Left ventricle myocardium inferior (tissue), 1 donor: ENCODE results near the gene TMPRSS3. TPM values are rescaled to one million over a fixed set of nuclear protein-coding genes. Genes with fewer than 3 reads are reported as not detected.
"Not testable (repeated sequence)": the region's sequence is repeated elsewhere in the genome, so short reads cannot be mapped to it uniquely, and the experiment has no call there.

Source experiments
- DNase-seq: peaks from one replicate; pipeline ENCODE4 v3.0.0-alpha.2; 2020
- H3K27ac ChIP-seq: fragments of 200-600 bp; replicated peaks from 2 replicates; pipeline ENCODE4 v1.8.0; 2021
- H3K27me3 ChIP-seq: fragments of 200-600 bp; 2 replicates; pipeline ENCODE4 v1.8.0; 2021; ENCODE audit warnings: low read depth
- H3K36me3 ChIP-seq: fragments of 200-600 bp; 2 replicates; pipeline ENCODE4 v1.8.0; 2021
- H3K4me1 ChIP-seq: fragments of 200-600 bp; 2 replicates; pipeline ENCODE4 v1.8.0; 2021
- H3K4me3 ChIP-seq: fragments of 200-600 bp; 2 replicates; pipeline ENCODE4 v1.8.0; 2021; ENCODE audit warnings: mild to moderate bottlenecking, moderate library complexity
- H3K9me3 ChIP-seq: fragments of 200-600 bp; replicated peaks from 2 replicates; pipeline ENCODE4 v1.8.0; 2021
- intact Hi-C: fragments of 100-400 bp; cut with micrococcal nuclease; formaldehyde crosslinking; loops from one replicate; pipeline ENCODE4 v1.11.0; 2022
- total RNA-seq: library from RNA; stranded (reverse); fragmentation: NEBNext Ultra II Directional; extraction: Animal tissue kit (Norgen Biotek cat#: 25700); gene quantifications from one replicate; pipeline ENCODE4 v1.2.1, GENCODE V29; 2021
- TF ChIP-seq, protein P1 (sequence below): fragments of 200-600 bp; IDR thresholded peaks from 2 replicates; pipeline ENCODE4 v1.8.0; 2021; ENCODE audit warnings: antibody characterized with exemption, mild to moderate bottlenecking, borderline replicate concordance
- donor health status: DM: no; HTN: yes; CAD: no; lungs with severe emphysema.

The TMPRSS3 gene
- total RNA-seq, 1 donor from 2014 or later, result not detected

DNA sequence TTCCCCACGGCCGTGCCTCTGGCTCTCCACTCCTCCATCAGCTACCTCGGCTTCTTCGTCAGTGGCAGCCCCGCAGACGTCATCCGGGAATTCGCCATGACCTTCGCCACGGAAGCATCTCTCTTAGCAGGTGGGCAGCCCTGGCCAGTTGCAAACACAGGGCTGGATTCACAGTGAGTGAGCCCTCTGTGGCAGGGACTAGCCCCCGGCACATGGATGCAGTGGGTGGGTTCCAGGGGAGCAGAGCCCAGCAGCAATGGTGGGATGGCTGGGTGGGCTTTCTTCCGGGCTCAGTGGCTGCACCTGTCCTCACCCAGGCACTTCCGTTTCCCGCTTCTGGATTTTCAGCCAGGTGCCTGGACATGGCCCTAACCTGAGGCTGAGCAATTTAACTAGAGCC lies 17.2 kb upstream of the TMPRSS3 start:
- Histone ChIP-seq H3K4me1 (no peaks in the 10 kb centered on the region), H3K27me3 (peaks cover 93% of the 10 kb centered on the region), H3K9me3 (no peaks in the 10 kb centered on the region), H3K36me3 (no peaks in the 10 kb centered on the region), H3K27ac (no peak overlapping the region), H3K4me3 (no peak overlapping the region)
- no peak for DNase-seq
- intact Hi-C loops, result no loop called here
- TF ChIP-seq, protein P1, sequence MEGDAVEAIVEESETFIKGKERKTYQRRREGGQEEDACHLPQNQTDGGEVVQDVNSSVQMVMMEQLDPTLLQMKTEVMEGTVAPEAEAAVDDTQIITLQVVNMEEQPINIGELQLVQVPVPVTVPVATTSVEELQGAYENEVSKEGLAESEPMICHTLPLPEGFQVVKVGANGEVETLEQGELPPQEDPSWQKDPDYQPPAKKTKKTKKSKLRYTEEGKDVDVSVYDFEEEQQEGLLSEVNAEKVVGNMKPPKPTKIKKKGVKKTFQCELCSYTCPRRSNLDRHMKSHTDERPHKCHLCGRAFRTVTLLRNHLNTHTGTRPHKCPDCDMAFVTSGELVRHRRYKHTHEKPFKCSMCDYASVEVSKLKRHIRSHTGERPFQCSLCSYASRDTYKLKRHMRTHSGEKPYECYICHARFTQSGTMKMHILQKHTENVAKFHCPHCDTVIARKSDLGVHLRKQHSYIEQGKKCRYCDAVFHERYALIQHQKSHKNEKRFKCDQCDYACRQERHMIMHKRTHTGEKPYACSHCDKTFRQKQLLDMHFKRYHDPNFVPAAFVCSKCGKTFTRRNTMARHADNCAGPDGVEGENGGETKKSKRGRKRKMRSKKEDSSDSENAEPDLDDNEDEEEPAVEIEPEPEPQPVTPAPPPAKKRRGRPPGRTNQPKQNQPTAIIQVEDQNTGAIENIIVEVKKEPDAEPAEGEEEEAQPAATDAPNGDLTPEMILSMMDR, result no peak

DNA sequence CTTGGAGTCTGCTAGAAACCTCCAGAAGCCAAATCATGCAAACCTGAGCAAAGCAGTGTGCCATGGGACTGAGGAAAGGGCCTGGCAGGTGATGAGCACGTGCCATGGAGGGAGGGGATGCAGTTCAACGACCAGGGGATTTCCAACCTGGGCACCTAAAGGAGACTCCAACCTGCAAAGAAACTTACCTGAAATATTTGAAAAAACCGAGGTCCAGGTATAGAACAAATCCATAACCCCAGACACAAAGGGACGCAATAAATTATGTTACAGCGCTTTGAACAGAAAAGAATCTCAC lies 16.7 kb upstream of the TMPRSS3 start:
- Histone ChIP-seq H3K36me3 (no peaks in the 10 kb centered on the region), H3K4me1 (no peaks in the 10 kb centered on the region), H3K4me3 (no peak overlapping the region), H3K27ac (no peak overlapping the region), H3K27me3 (peaks cover 93% of the 10 kb centered on the region), H3K9me3 (no peaks in the 10 kb centered on the region)
- no peak for DNase-seq
- intact Hi-C loops, result no loop called here
- TF ChIP-seq, protein P1, result no peak

DNA sequence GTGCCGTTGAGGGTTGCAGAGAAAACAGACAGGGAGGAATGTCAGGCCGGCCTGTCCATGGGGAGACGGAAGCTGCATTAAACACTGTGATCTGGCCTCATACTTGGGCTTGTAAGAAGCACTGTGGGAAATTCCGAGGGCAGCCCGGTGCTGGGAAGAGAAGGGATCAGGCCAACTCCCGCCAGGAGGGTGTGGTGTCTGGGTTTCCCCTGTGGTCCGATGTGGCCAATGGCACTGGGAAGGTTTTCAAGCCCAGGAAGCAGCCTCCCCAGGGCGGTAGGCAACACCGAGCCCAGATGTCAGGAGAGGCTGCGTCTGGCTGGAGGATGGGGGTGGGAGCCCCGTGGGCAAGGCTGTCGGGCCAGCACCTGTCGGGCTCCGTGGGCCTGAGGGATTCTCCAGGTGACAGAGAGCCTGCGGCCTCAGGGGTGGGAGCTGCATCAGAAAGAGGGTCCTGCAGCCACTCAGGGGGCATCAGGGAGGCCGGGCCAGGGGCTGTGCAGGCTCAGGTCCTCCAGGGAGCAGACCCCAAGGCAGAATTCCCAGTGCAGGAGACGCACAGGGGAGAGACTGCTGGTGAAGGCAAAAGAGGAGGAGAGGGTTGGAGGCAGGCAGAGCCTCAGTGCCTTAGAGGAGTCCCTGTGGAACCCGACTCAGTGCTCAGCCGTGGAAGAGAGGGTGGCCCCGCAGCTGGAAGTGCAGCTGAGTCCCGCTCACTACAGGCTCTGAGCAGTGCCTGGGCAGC lies 16.2 kb upstream of the TMPRSS3 start:
- intact Hi-C loops, result no loop called here
- no peaks in the 10 kb centered on the region for H3K9me3 ChIP-seq
- no peaks in the 10 kb centered on the region for H3K4me1 ChIP-seq
- TF ChIP-seq, protein P1, result no peak
- H3K36me3 ChIP-seq, result no peaks in the 10 kb centered on the region
- H3K27me3 ChIP-seq, result peaks cover 97% of the 10 kb centered on the region
- no peak overlapping the region for H3K27ac ChIP-seq
- H3K4me3 ChIP-seq, result no peak overlapping the region
- no peak for DNase-seq

DNA sequence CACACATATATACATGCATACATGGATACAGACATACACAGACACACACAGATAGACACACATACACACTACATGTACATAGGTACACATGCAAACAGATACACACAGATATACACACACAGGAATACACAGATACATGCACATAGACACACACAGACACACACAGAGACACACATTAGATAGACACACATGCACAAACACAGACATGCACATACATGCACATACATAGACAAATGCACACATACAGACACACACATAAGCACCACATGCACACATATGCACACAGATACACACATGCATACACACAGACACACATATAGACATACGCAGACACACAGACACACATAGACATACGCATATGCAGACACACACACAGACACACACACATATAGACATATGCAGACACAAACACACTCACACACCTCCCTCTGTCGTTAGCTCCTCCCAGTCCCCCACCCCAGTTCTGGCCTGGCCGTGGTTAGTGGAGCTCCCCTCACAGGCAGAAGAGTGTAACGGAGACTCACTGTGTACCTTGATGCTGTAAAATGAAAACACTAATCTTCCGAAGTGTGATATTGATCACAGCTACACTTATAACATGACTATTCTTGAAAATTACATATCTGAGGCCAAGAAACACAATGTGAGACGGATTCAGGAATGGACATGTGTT lies 15.5 kb upstream of the TMPRSS3 start:
- peaks cover 95% of the 10 kb centered on the region for H3K27me3 ChIP-seq
- no peaks in the 10 kb centered on the region for H3K36me3 ChIP-seq
- no peak overlapping the region for H3K4me3 ChIP-seq
- H3K27ac ChIP-seq, result no peak overlapping the region
- TF ChIP-seq, protein P1, result no peak
- no peaks in the 10 kb centered on the region for H3K9me3 ChIP-seq
- H3K4me1 ChIP-seq, result no peaks in the 10 kb centered on the region
- intact Hi-C loops, result no loop called here
- no peak for DNase-seq

DNA sequence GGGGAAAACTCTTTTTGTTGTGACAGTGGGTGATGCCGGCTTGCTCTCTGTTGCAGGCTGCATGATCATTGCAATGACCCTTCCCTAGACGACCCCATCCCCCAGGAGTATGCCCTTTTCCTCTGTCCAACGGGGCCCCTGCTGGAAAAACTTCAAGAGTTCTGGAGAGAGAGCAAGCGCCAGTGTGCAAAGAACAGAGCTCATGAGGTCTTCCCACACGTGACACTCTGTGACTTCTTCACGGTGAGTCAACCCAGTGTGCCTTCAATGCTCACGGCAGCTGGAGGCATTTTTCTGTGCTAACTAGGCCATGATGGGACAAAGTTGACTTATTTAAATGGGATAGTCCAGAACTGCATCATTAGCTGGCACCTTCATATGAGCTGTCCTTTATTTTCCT lies 13.5 kb upstream of the TMPRSS3 start:
- Histone ChIP-seq H3K4me1 (no peaks in the 10 kb centered on the region), H3K9me3 (no peaks in the 10 kb centered on the region), H3K4me3 (no peak overlapping the region), H3K36me3 (no peaks in the 10 kb centered on the region), H3K27ac (no peak overlapping the region), H3K27me3 (peaks cover 85% of the 10 kb centered on the region)
- intact Hi-C loops, result no loop called here
- TF ChIP-seq, protein P1, result no peak
- no peak for DNase-seq

DNA sequence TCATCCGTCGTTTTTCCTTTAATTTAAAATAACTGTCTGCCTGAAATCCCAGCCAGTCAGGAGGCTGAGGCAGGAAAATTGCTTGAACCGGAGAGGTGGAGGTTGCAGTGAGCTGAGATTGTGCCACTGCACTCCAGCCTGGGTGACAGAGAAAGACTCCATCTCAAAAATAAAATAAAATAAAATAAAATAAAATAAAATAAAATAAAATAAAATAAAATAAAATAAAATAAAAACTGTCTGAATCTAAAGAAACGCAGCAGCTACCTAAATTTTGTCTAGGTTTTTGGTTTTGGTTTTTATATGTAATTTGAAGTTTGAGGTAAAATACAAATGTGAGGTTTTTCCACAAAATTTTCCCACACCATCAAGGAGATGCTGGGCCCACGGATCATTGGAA lies 12.9 kb upstream of the TMPRSS3 start:
- DNase-seq, H3K27ac ChIP-seq, H3K4me1 ChIP-seq, H3K9me3 ChIP-seq, intact Hi-C loops, H3K4me3 ChIP-seq, H3K36me3 ChIP-seq: not testable (repeated sequence)
- H3K27me3 ChIP-seq, result peaks cover 83% of the 10 kb centered on the region
